Transverse colon (tissue), 4 donors: ENCODE data around the gene SESN1. TPM values are rescaled to one million over a fixed set of nuclear protein-coding genes. Genes with fewer than 3 reads are reported as not detected.

Source experiments
- DNase-seq: peaks from one replicate; pipeline ENCODE4 v3.0.0-alpha.2; 2019
- H3K27ac ChIP-seq, 4 donors: fragments of 200-600 bp; sonication (generic); 2 replicates each; pipeline ENCODE4 v1.5.1; 2016 to 2018; ENCODE audit warnings: inconsistent platforms in 4 of 4
- H3K27me3 ChIP-seq: fragments of 200-600 bp; sonication (generic); 2 replicates; pipeline ENCODE4 v1.5.1; 2017; ENCODE audit warnings: inconsistent platforms
- H3K36me3 ChIP-seq, 4 donors: fragments of 200-600 bp; sonication (generic); 2 replicates each; pipeline ENCODE4 v1.5.1; 2017 to 2019; ENCODE audit warnings: inconsistent platforms in 4 of 4
- H3K4me1 ChIP-seq, 4 donors: fragments of 200-600 bp; sonication (generic); 2 replicates each; pipeline ENCODE4 v1.5.1; 2017 to 2020; ENCODE audit warnings: inconsistent platforms in 4 of 4
- H3K4me3 ChIP-seq, 4 donors: fragments of 200-600 bp; sonication (generic); 1 replicate in 1 of 4; 2 replicates in 3 of 4; pipeline versions ENCODE4 v1.5.1 to v1.6.1; 2017 to 2019; ENCODE audit warnings: inconsistent platforms in 4 of 4
- H3K9me3 ChIP-seq, 2 donors: fragments of 200-600 bp; sonication (generic); 2 replicates each; pipeline ENCODE4 v1.5.1; 2017 to 2019; ENCODE audit warnings: inconsistent platforms in 2 of 2
- CTCF ChIP-seq, 5 experiments: fragments of 200-600 bp in 3 of 5; fragments of 450-650 bp in 2 of 5; sonication (generic) in 3 of 5; IDR thresholded peaks; 1 replicate in 2 of 5; 2 replicates in 3 of 5; pipeline ENCODE4 v1.5.1; 2016 to 2017; ENCODE audit warnings: antibody characterized with exemption in 5 of 5, inconsistent platforms in 3 of 5, mild to moderate bottlenecking in 2 of 5, moderate library complexity in 1 of 5
- EP300 ChIP-seq: sonication (generic); formaldehyde crosslinking; IDR thresholded peaks from one replicate; pipeline ENCODE4 v1.6.1; 2017; ENCODE audit warnings: antibody characterized with exemption, low read depth
- POLR2A ChIP-seq: fragments of 450-650 bp; IDR thresholded peaks from one replicate; pipeline ENCODE4 v1.6.1; 2016; ENCODE audit warnings: antibody characterized with exemption, mild to moderate bottlenecking, moderate library complexity
- POLR2AphosphoS5 ChIP-seq, 3 donors: sonication (generic); formaldehyde crosslinking; IDR thresholded peaks; one replicate each; pipeline ENCODE4 v1.6.1; 2016; ENCODE audit warnings: antibody characterized with exemption in 3 of 3
- WGBS, 2 donors: methylation state at CpG; one replicate each; pipeline ENCODE4 v1.1.5; 2018; ENCODE audit warnings: low coverage in 1 of 2; 5-methylcytosine and 5-hydroxymethylcytosine counted together
- in situ Hi-C, 4 donors: fragments of 200-750 bp; cut with MboI; loops; one replicate each; pipeline versions ENCODE4 v1.15.0 to v1.15.1; 2017; ENCODE audit warnings: low sequenced_read_pairs in 3 of 4, low pct_ligation_motif_present in 1 of 4, low pct_unique_long_range_greater_than_20kb in 1 of 4
- intact Hi-C: fragments of 100-400 bp; cut with DNase I; formaldehyde crosslinking; loops from one replicate; pipeline ENCODE4 v1.15.1; 2023; ENCODE audit warnings: low total_unique reads
- total RNA-seq, 4 donors: library from RNA; depleted of rRNA; stranded (reverse); fragments of >200 nt; gene quantifications; one replicate each; pipeline ENCODE4 v1.1.0, GENCODE V29; 2016

Gene SESN1
- total RNA-seq, 4 donors from 2014 or later = 43.1 to 73.4 (median 48.7) TPM

- no peak for DNase-seq
- in situ Hi-C loops = no loop called here
- Histone ChIP-seq H3K27ac (no peak overlapping the region), H3K27me3 (no peaks in the 10 kb centered on the region), H3K36me3 (no peaks in the 10 kb centered on the region), H3K9me3 (no peaks in the 10 kb centered on the region), H3K4me1 (no peaks in the 10 kb centered on the region), H3K4me3 (no peak overlapping the region)
- intact Hi-C loops = loop anchor here (10.0 kb wide), 1 partner anchor 45 kb away; no protein-coding TSS in a partner anchor
- 88% methylated on average over 10 of the region's 10 CpGs; no CpG with 5 or more reads in 1 of the 2 donors for WGBS, 2 donors
- no peak for TF ChIP-seq POLR2A
- no peak for TF ChIP-seq EP300
- TF ChIP-seq POLR2AphosphoS5 (IDR thresholded peaks at IDR 0.05) = no peak
- no peak for TF ChIP-seq CTCF (IDR thresholded peaks at IDR 0.05)
Measured at GRCh38 chr6:108959972-108960582, 134.6 kb downstream of the SESN1 start.

DNA sequence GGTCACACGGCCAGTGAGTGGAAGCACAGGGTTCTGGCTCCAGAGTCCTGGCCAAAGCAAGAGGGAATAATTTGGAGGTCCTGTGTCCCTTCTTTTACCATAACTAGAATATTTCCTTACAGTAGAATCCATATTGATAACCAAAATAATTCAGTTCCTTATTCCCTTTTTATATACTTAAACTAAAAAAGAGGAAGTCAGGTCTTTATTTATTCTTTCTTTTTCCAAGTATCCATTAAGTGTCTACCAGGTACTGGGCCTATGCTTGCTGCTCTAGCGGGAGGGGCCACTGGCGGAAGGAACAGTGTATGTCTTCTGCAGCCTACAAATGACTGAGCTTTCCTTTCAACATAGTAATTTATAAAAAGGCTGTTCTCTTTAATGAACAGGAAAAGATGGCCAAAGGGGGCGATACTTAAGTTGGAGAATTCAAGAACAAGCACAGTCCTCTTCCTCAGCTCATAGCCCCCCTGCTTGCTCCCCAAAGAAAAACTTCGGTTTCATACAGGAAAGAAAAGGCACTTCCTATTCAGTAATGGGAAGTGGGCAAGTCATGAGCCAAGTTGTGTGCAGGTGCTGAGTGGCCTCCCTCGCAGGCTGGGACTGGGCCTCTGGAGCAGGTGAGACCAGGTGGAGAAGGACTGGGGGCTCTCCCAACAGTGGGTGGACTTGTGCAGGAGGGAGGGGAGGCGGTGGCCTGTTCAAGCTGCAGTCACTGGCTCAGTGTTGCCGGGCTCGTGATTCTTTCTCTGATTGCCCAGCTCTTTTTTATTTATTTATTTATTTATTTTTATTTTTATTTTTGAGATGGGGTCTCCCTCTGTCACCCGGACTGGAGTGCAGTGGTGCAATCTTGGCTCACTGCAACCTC is 135.5 kb downstream of the SESN1 start:
- no peaks in the 10 kb centered on the region for H3K36me3 ChIP-seq
- no peak overlapping the region for H3K4me3 ChIP-seq
- in situ Hi-C loops (no loop called here), intact Hi-C loops (loop anchor here (10.0 kb wide), 1 partner anchor 46 kb away; no protein-coding TSS in a partner anchor)
- no peak for DNase-seq
- no peaks in the 10 kb centered on the region for H3K27me3 ChIP-seq
- H3K27ac ChIP-seq = no peak overlapping the region
- H3K9me3 ChIP-seq = no peaks in the 10 kb centered on the region
- 85 to 87% methylated on average over 5 to 10 of the region's 10 CpGs for WGBS, 2 donors
- TF ChIP-seq POLR2AphosphoS5 (IDR thresholded peaks at IDR 0.05) (no peak), POLR2A (no peak), EP300 (no peak), CTCF (IDR thresholded peaks at IDR 0.05) (no peak)
- H3K4me1 ChIP-seq = no peaks in the 10 kb centered on the region

- no peaks in the 10 kb centered on the region for H3K9me3 ChIP-seq
- in situ Hi-C loops (no loop called here), intact Hi-C loops (loop anchor here (10.0 kb wide), 1 partner anchor 48 kb away; no protein-coding TSS in a partner anchor)
- peaks cover 0 to 10% (median 0%) of the 10 kb centered on the region in 4 donors for H3K4me1 ChIP-seq
- H3K4me3 ChIP-seq = no peak overlapping the region
- no peak overlapping the region for H3K27ac ChIP-seq
- no peaks in the 10 kb centered on the region for H3K27me3 ChIP-seq
- no peaks in the 10 kb centered on the region for H3K36me3 ChIP-seq
- TF ChIP-seq CTCF (IDR thresholded peaks at IDR 0.05) (no peak), POLR2A (no peak), POLR2AphosphoS5 (IDR thresholded peaks at IDR 0.05) (no peak), EP300 (no peak)
- 87 to 92% methylated on average over 2 to 4 of the region's 4 CpGs for WGBS, 2 donors
- no peak for DNase-seq
Measured at GRCh38 chr6:108957221-108957620, 137.4 kb downstream of the SESN1 start.

GRCh38 chr6:108955329-108955949 is 139.2 kb downstream of the SESN1 start:
- H3K9me3 ChIP-seq = no peaks in the 10 kb centered on the region
- WGBS, 2 donors = 82 to 88% methylated on average over 12 to 15 of the region's 15 CpGs

More at GRCh38 chr6:108955329-108955949, 139.2 kb downstream of the SESN1 start:
- in situ Hi-C loops = no loop called here
- H3K4me3 ChIP-seq = no peak overlapping the region
- no peaks in the 10 kb centered on the region for H3K27me3 ChIP-seq
- intact Hi-C loops = loop anchor here (10.0 kb wide), 1 partner anchor 49 kb away; no protein-coding TSS in a partner anchor
- peaks cover 0 to 24% (median 11%) of the 10 kb centered on the region in 4 donors for H3K4me1 ChIP-seq
- no peak for TF ChIP-seq POLR2AphosphoS5 (IDR thresholded peaks at IDR 0.05)
- TF ChIP-seq EP300 = no peak
- no peak for TF ChIP-seq POLR2A
- TF ChIP-seq CTCF (IDR thresholded peaks at IDR 0.05) = no peak
- DNase-seq = no peak
- no peak overlapping the region for H3K27ac ChIP-seq
- no peaks in the 10 kb centered on the region for H3K36me3 ChIP-seq
